A673 (cell line): Measurements from ENCODE around the gene LRBA.

Experiments
- CTCF ChIP-seq: fragments of 300-800, 200-600 bp; sonication (generic); conservative IDR thresholded peaks from 2 replicates; pipeline ENCODE4 v1.5.1; 2017; ENCODE audit warnings: low read depth, mild to moderate bottlenecking, antibody characterized with exemption, low read length, moderate library complexity, mixed read lengths
- EZH2 ChIP-seq: fragments of 200-600 bp; sonication (generic); IDR thresholded peaks from 2 replicates; pipeline ENCODE4 v1.6.1; 2017; ENCODE audit warnings: borderline replicate concordance, low read depth, mild to moderate bottlenecking, mixed read lengths, antibody characterized with exemption, low read length; ENCODE audit not compliant: poor library complexity, severe bottlenecking

- no peak for TF ChIP-seq CTCF
- TF ChIP-seq EZH2: no peak
Measured at GRCh38 chr4:150931796-150932195, 83.3 kb downstream of the LRBA start.
